OCI-LY1 (cell line): ENCODE results near the gene SLC38A8.

Experiments used
- H2AFZ ChIP-seq: fragments of 200-600 bp; sonication (generic), shearing (Covaris generic); 2 replicates; pipeline ENCODE4 v1.6.0; 2014; ENCODE audit warnings: antibody characterized with exemption, mild to moderate bottlenecking, low read length
- H3F3A ChIP-seq: fragments of 200-600 bp; sonication (generic), shearing (Covaris generic); 2 replicates; pipeline ENCODE4 v1.6.0; 2014; ENCODE audit warnings: mild to moderate bottlenecking, antibody characterized with exemption, low read length, moderate library complexity; ENCODE audit not compliant: insufficient read depth
- H3K27ac ChIP-seq: fragments of 200-600 bp; sonication (generic); 2 replicates; pipeline ENCODE4 v1.5.1; 2014; ENCODE audit warnings: low read length, mixed run types, mild to moderate bottlenecking, low read depth; ENCODE audit not compliant: poor library complexity, severe bottlenecking
- H3K27me3 ChIP-seq: fragments of 200-600 bp; sonication (generic); 2 replicates; pipeline ENCODE4 v1.6.0; 2014; ENCODE audit warnings: antibody characterized with exemption, mild to moderate bottlenecking, low read length, moderate library complexity; ENCODE audit not compliant: insufficient read depth
- H3K36me3 ChIP-seq: fragments of 200-600 bp; sonication (generic); 2 replicates; pipeline ENCODE4 v1.6.1; 2014; ENCODE audit warnings: mild to moderate bottlenecking, antibody characterized with exemption, low read length, moderate library complexity, mixed read lengths; ENCODE audit not compliant: insufficient read depth
- H3K4me1 ChIP-seq: fragments of 200-600 bp; sonication (generic); 2 replicates; pipeline ENCODE4 v1.5.1; 2014; ENCODE audit warnings: mild to moderate bottlenecking, low read length, moderate library complexity; ENCODE audit not compliant: insufficient read depth, severe bottlenecking
- H3K4me2 ChIP-seq: fragments of 200-600 bp; sonication (generic), shearing (Covaris generic); 2 replicates; pipeline ENCODE4 v1.6.1; 2014; ENCODE audit warnings: low read length
- H3K4me3 ChIP-seq: fragments of 200-600 bp; sonication (generic); 2 replicates; pipeline ENCODE4 v1.5.1; 2014; ENCODE audit warnings: low read length, low read depth, mild to moderate bottlenecking, mixed read lengths; ENCODE audit not compliant: poor library complexity, severe bottlenecking
- H3K79me2 ChIP-seq: fragments of 200-600 bp; shearing (Covaris generic); 2 replicates; pipeline ENCODE4 v1.6.1; 2016; ENCODE audit warnings: mixed run types, low read length, mixed read lengths; ENCODE audit not compliant: insufficient read depth
- H3K9ac ChIP-seq: fragments of 200-600 bp; sonication (generic), shearing (Covaris generic); 2 replicates; pipeline ENCODE4 v1.6.1; 2014; ENCODE audit warnings: mild to moderate bottlenecking, low read length, mixed read lengths
- H3K9me2 ChIP-seq: fragments of 200-600 bp; sonication (generic), shearing (Covaris generic); 2 replicates; pipeline ENCODE4 v1.6.1; 2014; ENCODE audit warnings: low read depth, mild to moderate bottlenecking, low read length, mixed read lengths
- H3K9me3 ChIP-seq: fragments of 200-600 bp; shearing (Covaris generic); 2 replicates; pipeline ENCODE4 v1.6.1; 2014; ENCODE audit warnings: low read length, mixed read lengths
- H4K20me1 ChIP-seq: fragments of 200-600 bp; sonication (generic), shearing (Covaris generic); 2 replicates; pipeline ENCODE4 v1.6.0; 2016; ENCODE audit warnings: mild to moderate bottlenecking, low read length; ENCODE audit not compliant: insufficient read depth
- EZH2 ChIP-seq: fragments of 200-600 bp; sonication (generic), shearing (Covaris generic); IDR thresholded peaks from 2 replicates; pipeline ENCODE4 v1.8.0; 2017; ENCODE audit warnings: borderline replicate concordance, mixed run types, mild to moderate bottlenecking, antibody characterized with exemption, low read length, moderate library complexity, mixed read lengths
- TF ChIP-seq, protein P1 (sequence below): fragments of 200-600 bp; sonication (generic), shearing (Covaris generic); IDR thresholded peaks from 2 replicates; pipeline ENCODE4 v1.5.1; 2017; ENCODE audit warnings: mild to moderate bottlenecking, antibody characterized with exemption, low read length, moderate library complexity, mixed read lengths

Gene SLC38A8

DNA sequence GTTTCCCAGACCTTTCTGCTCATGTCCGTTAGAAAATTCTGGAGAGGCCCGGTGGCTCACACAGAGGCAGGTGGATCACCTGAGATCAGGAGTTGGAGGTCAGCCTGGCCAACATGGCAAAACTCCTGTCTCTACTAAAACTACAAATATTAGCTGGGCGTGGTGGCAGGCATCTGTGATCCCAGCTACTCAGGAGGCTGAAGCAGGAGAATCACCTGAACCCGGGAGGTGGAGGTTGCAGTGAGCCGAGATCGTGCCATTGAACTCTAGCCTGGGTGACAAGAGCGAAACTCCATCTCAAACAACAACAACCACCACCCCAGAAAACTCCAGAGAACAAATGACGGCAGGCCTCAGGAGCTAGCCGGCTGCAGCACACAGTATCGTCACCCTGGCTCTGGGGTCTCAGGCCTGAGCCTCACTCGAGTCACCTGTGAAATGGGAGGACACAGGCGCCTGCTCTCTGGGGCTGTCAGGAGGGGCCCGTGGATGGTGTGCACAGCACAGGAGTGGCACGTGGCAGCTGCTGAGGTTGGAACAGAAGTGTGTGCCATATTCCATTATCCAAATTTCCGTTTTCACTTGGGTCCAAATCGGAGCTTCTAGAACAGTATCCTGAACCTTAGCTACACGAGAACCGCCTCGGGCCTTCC, 3.3 kb upstream of the SLC38A8 start:
- no peaks in the 10 kb centered on the region for H3K79me2 ChIP-seq
- H3K27me3 ChIP-seq = no peaks in the 10 kb centered on the region
- H3F3A ChIP-seq = no peaks in the 10 kb centered on the region
- no peaks in the 10 kb centered on the region for H3K4me1 ChIP-seq
- no peak overlapping the region for H3K9ac ChIP-seq
- peaks cover 6% of the 10 kb centered on the region; the same call in 1 of the 2 replicates for H3K36me3 ChIP-seq
- H3K4me2 ChIP-seq = no peak overlapping the region
- no peak overlapping the region for H2AFZ ChIP-seq
- TF ChIP-seq, protein P1, sequence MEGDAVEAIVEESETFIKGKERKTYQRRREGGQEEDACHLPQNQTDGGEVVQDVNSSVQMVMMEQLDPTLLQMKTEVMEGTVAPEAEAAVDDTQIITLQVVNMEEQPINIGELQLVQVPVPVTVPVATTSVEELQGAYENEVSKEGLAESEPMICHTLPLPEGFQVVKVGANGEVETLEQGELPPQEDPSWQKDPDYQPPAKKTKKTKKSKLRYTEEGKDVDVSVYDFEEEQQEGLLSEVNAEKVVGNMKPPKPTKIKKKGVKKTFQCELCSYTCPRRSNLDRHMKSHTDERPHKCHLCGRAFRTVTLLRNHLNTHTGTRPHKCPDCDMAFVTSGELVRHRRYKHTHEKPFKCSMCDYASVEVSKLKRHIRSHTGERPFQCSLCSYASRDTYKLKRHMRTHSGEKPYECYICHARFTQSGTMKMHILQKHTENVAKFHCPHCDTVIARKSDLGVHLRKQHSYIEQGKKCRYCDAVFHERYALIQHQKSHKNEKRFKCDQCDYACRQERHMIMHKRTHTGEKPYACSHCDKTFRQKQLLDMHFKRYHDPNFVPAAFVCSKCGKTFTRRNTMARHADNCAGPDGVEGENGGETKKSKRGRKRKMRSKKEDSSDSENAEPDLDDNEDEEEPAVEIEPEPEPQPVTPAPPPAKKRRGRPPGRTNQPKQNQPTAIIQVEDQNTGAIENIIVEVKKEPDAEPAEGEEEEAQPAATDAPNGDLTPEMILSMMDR = no peak
- TF ChIP-seq EZH2 = no peak
- no peaks in the 10 kb centered on the region for H4K20me1 ChIP-seq
- H3K9me2 ChIP-seq = no peaks in the 10 kb centered on the region
- H3K9me3 ChIP-seq = no peaks in the 10 kb centered on the region
- no peak overlapping the region for H3K27ac ChIP-seq
- H3K4me3 ChIP-seq = no peak overlapping the region

DNA sequence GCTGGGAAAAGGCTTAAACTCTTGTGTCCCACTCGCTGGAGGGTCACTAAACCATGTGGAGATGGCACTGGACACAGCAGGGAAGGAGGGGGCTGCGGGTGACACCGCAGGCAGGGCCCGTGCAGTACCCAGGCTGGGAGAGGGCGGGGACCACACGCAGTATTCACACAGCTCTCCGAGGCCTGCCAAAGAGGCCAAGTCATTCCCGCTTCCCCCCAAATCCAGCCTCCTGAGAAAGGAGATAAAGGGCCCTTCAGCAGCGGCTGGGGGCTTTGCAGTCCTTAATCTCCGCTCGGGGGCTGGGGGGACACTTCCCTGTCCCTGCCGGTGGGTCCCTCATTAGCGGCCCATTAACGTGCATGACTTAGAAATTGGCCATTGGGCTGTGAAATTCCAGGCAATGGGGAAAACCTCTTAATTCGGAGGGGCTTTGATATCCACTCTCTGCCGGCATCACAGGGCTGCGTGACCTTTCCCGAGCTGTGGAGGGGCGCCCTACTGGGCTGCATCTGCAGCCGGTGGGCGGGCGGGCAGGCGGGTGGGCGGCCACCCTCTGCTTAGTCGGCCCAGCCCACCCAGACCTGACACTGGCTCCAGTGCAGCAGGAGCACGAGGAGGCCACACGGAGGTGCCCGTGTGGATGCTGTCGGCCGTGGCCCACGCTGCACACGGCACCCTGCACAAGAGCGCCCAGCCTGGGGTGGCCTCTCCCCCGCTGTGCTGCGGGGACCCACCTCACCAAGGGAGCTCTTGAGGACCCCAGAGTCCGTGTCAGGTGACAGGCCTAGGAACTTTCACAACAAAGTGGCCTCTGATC, 2.6 kb upstream of the SLC38A8 start:
- no peaks in the 10 kb centered on the region for H3K27me3 ChIP-seq
- no peak overlapping the region for H3K27ac ChIP-seq
- H3K79me2 ChIP-seq = no peaks in the 10 kb centered on the region
- no peaks in the 10 kb centered on the region for H3F3A ChIP-seq
- no peaks in the 10 kb centered on the region for H3K4me1 ChIP-seq
- no peak for TF ChIP-seq EZH2
- TF ChIP-seq, protein P1 = no peak
- no peak overlapping the region for H2AFZ ChIP-seq
- peaks cover 3% of the 10 kb centered on the region; the same call in 1 of the 2 replicates for H3K36me3 ChIP-seq
- no peaks in the 10 kb centered on the region for H4K20me1 ChIP-seq
- H3K9me3 ChIP-seq = no peaks in the 10 kb centered on the region
- H3K4me2 ChIP-seq = no peak overlapping the region
- H3K9me2 ChIP-seq = no peaks in the 10 kb centered on the region
- no peak overlapping the region for H3K9ac ChIP-seq
- no peak overlapping the region for H3K4me3 ChIP-seq

DNA sequence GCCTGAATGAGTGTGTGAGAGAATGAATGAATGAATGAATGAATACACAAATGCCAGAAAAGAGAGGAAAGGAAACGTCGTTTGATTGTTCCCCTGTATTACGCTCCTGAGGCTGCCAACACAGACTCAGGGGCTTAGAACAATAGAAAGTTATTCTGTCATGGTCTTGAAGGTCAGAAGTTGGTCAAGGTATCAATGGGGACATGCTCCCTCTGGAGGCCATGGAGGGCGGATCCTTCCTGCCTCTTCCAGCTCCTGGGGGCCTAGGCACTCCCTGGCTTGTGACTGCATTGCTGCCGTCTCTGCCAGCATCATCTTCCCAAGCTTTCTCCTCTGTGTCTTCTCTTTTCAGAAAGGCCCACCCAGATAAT, 1.5 kb upstream of the SLC38A8 start:
- Histone ChIP-seq H4K20me1 (no peaks in the 10 kb centered on the region), H3K79me2 (no peaks in the 10 kb centered on the region), H3K27ac (no peak overlapping the region), H3K9me2 (no peaks in the 10 kb centered on the region), H3F3A (no peaks in the 10 kb centered on the region), H2AFZ (no peak overlapping the region), H3K27me3 (no peaks in the 10 kb centered on the region), H3K9me3 (no peaks in the 10 kb centered on the region), H3K36me3 (no peaks in the 10 kb centered on the region), H3K4me3 (no peak overlapping the region), H3K4me2 (no peak overlapping the region), H3K9ac (no peak overlapping the region), H3K4me1 (no peaks in the 10 kb centered on the region)
- no peak for TF ChIP-seq EZH2
